SK-N-SH treated with all-trans-retinoic acid at 6 μM for 48 hours (cell line): Measurements from ENCODE around the gene MYPN.

Experiments used
- ATAC-seq: fragments of 200-7000 bp; cut with Tn5 transposase; 3 replicates; pipeline ENCODE4 v1.9.1; 2020; ENCODE audit warnings: mild to moderate bottlenecking, moderate library complexity
- ARNTL ChIP-seq: fragments of 450-650 bp; formaldehyde crosslinking; IDR thresholded peaks from 2 replicates; pipeline ENCODE4 v1.5.0; 2020; ENCODE audit warnings: low read depth, mild to moderate bottlenecking, moderate library complexity, borderline replicate concordance
- BACH2 ChIP-seq: fragments of 250-450 bp; sonication (Bioruptor Pico); IDR thresholded peaks from 2 replicates; pipeline ENCODE4 v1.9.0; 2021; ENCODE audit warnings: mild to moderate bottlenecking, borderline replicate concordance
- CREB5 ChIP-seq: fragments of 250-450 bp; sonication (Bioruptor Pico); IDR thresholded peaks from 2 replicates; pipeline ENCODE4 v1.5.1; 2020; ENCODE audit warnings: low read depth, mild to moderate bottlenecking, moderate library complexity
- CSDC2 ChIP-seq: fragments of 250-450 bp; sonication (Bioruptor Pico); IDR thresholded peaks from 2 replicates; pipeline ENCODE4 v1.5.0; 2020; ENCODE audit warnings: mild to moderate bottlenecking, moderate library complexity
- ESRRG ChIP-seq: fragments of 250-450 bp; sonication (Bioruptor Pico); IDR thresholded peaks from 2 replicates; pipeline ENCODE4 v1.6.1; 2021; ENCODE audit warnings: mild to moderate bottlenecking
- GLIS3 ChIP-seq: fragments of 250-450 bp; sonication (Bioruptor Pico); IDR thresholded peaks from 2 replicates; pipeline ENCODE4 v1.5.0; 2020; ENCODE audit warnings: mild to moderate bottlenecking, moderate library complexity
- ISL1 ChIP-seq: fragments of 250-450 bp; sonication (Bioruptor Pico); IDR thresholded peaks from 2 replicates; pipeline ENCODE4 v2.1.2; 2022; ENCODE audit warnings: mild to moderate bottlenecking, moderate library complexity
- OSR1 ChIP-seq: fragments of 250-450 bp; sonication (Bioruptor Pico); IDR thresholded peaks from 2 replicates; pipeline ENCODE4 v1.8.0; 2022; ENCODE audit warnings: moderate library complexity, mild to moderate bottlenecking, inconsistent platforms
- POU6F1 ChIP-seq: fragments of 250-450 bp; sonication (Bioruptor Pico); IDR thresholded peaks from 2 replicates; pipeline ENCODE4 v1.8.0; 2021; ENCODE audit warnings: low read depth, mild to moderate bottlenecking, moderate library complexity, borderline replicate concordance
- PPARA ChIP-seq: fragments of 250-450 bp; sonication (Bioruptor Pico); IDR thresholded peaks from 2 replicates; pipeline ENCODE4 v1.5.0; 2020; ENCODE audit warnings: mild to moderate bottlenecking, borderline replicate concordance
- RARB ChIP-seq: fragments of 250-450 bp; sonication (Bioruptor Pico); IDR thresholded peaks from 2 replicates; pipeline ENCODE4 v1.8.0; 2021; ENCODE audit warnings: mild to moderate bottlenecking, moderate library complexity
- TCF4 ChIP-seq: fragments of 250-450 bp; sonication (Bioruptor Pico); IDR thresholded peaks from 2 replicates; pipeline ENCODE4 v1.8.0; 2021; ENCODE audit warnings: mild to moderate bottlenecking, moderate library complexity, borderline replicate concordance
- TOX ChIP-seq: fragments of 250-450 bp; sonication (Bioruptor Pico); IDR thresholded peaks from 2 replicates; pipeline ENCODE4 v1.8.0; 2021; ENCODE audit warnings: mild to moderate bottlenecking, moderate library complexity, borderline replicate concordance
- ZC3H10 ChIP-seq: fragments of 250-450 bp; sonication (Bioruptor Pico); IDR thresholded peaks from 2 replicates; pipeline ENCODE4 v1.5.1; 2021; ENCODE audit warnings: mild to moderate bottlenecking, moderate library complexity
- ZFP3 ChIP-seq: fragments of 250-450 bp; sonication (Bioruptor Pico); IDR thresholded peaks from 2 replicates; pipeline ENCODE4 v1.5.0; 2020; ENCODE audit warnings: mild to moderate bottlenecking, moderate library complexity
- ZNF565 ChIP-seq: fragments of 450-650 bp; formaldehyde crosslinking; conservative IDR thresholded peaks from 2 replicates; pipeline ENCODE4 v1.5.0; 2020; ENCODE audit warnings: low read depth, mild to moderate bottlenecking, moderate library complexity
- ZNF70 ChIP-seq: fragments of 450-650 bp; formaldehyde crosslinking; IDR thresholded peaks from 2 replicates; pipeline ENCODE4 v1.5.0; 2020; ENCODE audit warnings: mild to moderate bottlenecking, moderate library complexity
- ZNF8 ChIP-seq: fragments of 450-650 bp; formaldehyde crosslinking; IDR thresholded peaks from 2 replicates; pipeline ENCODE4 v1.5.0; 2020; ENCODE audit warnings: mild to moderate bottlenecking, moderate library complexity
- TF ChIP-seq, protein P1 (sequence below): fragments of 250-450 bp; sonication (Bioruptor Pico); IDR thresholded peaks from 2 replicates; pipeline ENCODE4 v1.8.0; 2020; ENCODE audit warnings: mild to moderate bottlenecking, moderate library complexity, borderline replicate concordance
- TF ChIP-seq, protein P2 (sequence below): fragments of 250-450 bp; sonication (Bioruptor Pico); IDR thresholded peaks from 2 replicates; pipeline ENCODE4 v1.5.1; 2021; ENCODE audit warnings: mild to moderate bottlenecking, moderate library complexity

MYPN gene

DNA sequence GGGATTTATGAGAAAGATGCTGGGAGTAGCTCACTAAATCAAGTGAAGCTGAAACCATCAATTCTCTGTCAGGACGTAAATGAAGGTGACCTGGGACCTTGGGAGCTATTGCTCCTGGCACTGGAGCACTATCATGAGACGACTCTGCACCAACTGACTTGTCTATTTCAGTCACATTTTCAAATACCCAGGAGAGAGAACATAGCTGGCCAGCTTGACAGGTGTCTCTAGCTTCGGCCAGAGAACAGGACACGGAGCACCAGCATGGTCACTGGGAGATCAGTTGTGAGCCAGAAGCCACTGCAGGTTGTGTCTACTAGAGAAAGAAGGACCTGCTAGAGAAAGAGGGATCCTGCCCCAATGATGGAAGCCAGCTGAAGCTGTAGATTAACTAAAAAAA lies 140.0 kb downstream of the MYPN start:
- ATAC-seq, result no peak

GRCh38 chr10:68251151-68251550 lies 141.9 kb downstream of the MYPN start:
- no peak for ATAC-seq
- TF ChIP-seq ZNF8, result no peak
- no peak for TF ChIP-seq ZFP3 (CRISPR knock-in tag)
- no peak for TF ChIP-seq ZC3H10 (CRISPR knock-in tag)
- no peak for TF ChIP-seq POU6F1

More for the DNA sequence above, 140.0 kb downstream of the MYPN start:
- no peak for TF ChIP-seq CREB5
- TF ChIP-seq ZNF70 (CRISPR knock-in tag), result no peak
- TF ChIP-seq ESRRG (CRISPR knock-in tag), result no peak
- no peak for TF ChIP-seq ZFP3 (CRISPR knock-in tag)
- no peak for TF ChIP-seq GLIS3 (CRISPR knock-in tag)
- TF ChIP-seq ARNTL (CRISPR knock-in tag), result no peak
- TF ChIP-seq BACH2 (CRISPR knock-in tag), result no peak
- TF ChIP-seq POU6F1, result no peak
- no peak for TF ChIP-seq OSR1 (CRISPR knock-in tag)
- TF ChIP-seq ZNF565 (CRISPR knock-in tag), result no peak
- TF ChIP-seq, protein P1, sequence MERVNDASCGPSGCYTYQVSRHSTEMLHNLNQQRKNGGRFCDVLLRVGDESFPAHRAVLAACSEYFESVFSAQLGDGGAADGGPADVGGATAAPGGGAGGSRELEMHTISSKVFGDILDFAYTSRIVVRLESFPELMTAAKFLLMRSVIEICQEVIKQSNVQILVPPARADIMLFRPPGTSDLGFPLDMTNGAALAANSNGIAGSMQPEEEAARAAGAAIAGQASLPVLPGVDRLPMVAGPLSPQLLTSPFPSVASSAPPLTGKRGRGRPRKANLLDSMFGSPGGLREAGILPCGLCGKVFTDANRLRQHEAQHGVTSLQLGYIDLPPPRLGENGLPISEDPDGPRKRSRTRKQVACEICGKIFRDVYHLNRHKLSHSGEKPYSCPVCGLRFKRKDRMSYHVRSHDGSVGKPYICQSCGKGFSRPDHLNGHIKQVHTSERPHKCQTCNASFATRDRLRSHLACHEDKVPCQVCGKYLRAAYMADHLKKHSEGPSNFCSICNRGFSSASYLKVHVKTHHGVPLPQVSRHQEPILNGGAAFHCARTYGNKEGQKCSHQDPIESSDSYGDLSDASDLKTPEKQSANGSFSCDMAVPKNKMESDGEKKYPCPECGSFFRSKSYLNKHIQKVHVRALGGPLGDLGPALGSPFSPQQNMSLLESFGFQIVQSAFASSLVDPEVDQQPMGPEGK (CRISPR knock-in tag), result no peak
- TF ChIP-seq RARB, result no peak
- TF ChIP-seq TOX (CRISPR knock-in tag), result no peak

- no peak for ATAC-seq
- TF ChIP-seq GLIS3 (CRISPR knock-in tag), result no peak
- TF ChIP-seq OSR1 (CRISPR knock-in tag), result no peak
- TF ChIP-seq CSDC2 (CRISPR knock-in tag), result no peak
- TF ChIP-seq ZNF565 (CRISPR knock-in tag), result no peak
- no peak for TF ChIP-seq ARNTL (CRISPR knock-in tag)
- no peak for TF ChIP-seq ZC3H10 (CRISPR knock-in tag)
- TF ChIP-seq, protein P2, sequence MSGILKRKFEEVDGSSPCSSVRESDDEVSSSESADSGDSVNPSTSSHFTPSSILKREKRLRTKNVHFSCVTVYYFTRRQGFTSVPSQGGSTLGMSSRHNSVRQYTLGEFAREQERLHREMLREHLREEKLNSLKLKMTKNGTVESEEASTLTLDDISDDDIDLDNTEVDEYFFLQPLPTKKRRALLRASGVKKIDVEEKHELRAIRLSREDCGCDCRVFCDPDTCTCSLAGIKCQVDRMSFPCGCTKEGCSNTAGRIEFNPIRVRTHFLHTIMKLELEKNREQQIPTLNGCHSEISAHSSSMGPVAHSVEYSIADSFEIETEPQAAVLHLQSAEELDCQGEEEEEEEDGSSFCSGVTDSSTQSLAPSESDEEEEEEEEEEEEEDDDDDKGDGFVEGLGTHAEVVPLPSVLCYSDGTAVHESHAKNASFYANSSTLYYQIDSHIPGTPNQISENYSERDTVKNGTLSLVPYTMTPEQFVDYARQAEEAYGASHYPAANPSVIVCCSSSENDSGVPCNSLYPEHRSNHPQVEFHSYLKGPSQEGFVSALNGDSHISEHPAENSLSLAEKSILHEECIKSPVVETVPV (CRISPR knock-in tag), result no peak
- TF ChIP-seq ZNF8, result no peak
- TF ChIP-seq, protein P1 (CRISPR knock-in tag), result no peak
- no peak for TF ChIP-seq PPARA (CRISPR knock-in tag)
- TF ChIP-seq ISL1 (CRISPR knock-in tag), result no peak
- no peak for TF ChIP-seq POU6F1
- TF ChIP-seq TCF4, result no peak
- TF ChIP-seq ZNF70 (CRISPR knock-in tag), result no peak
- TF ChIP-seq ZFP3 (CRISPR knock-in tag), result no peak
- TF ChIP-seq RARB, result no peak
- no peak for TF ChIP-seq TOX (CRISPR knock-in tag)
- no peak for TF ChIP-seq ESRRG (CRISPR knock-in tag)
Measured at GRCh38 chr10:68251625-68252495, 142.6 kb downstream of the MYPN start.
